ENCODE measurements around the gene VOPP1. TPM values are rescaled to one million over a fixed set of nuclear protein-coding genes. Genes with fewer than 3 reads are reported as not detected.

VOPP1 gene
- total and polyA plus RNA-seq, 11 donors = 9.9 to 58.0 (median 22.9) TPM

- H3K36me3 ChIP-seq = no peaks in the 10 kb centered on the region
- 51 to 63% (median 58%) methylated on average over 4 of the region's 4 CpGs for WGBS, 4 donors
- no peak for TF ChIP-seq POLR2A (IDR thresholded peaks at IDR 0.05)
- TF ChIP-seq CTCF (IDR thresholded peaks at IDR 0.05) = no peak
- H3K27me3 ChIP-seq = no peaks in the 10 kb centered on the region
- H3K4me1 ChIP-seq = peaks cover 6 to 83% (median 47%) of the 10 kb centered on the region in 12 donors
- no peaks in the 10 kb centered on the region for H3K9me3 ChIP-seq
- DNase-seq = no peak
- H3K27ac ChIP-seq = peak overlapping the region in 2 of 12 donors; percentile 20 to 96
- peak overlapping the region in 3 of 12 donors; percentile 1 to 99 (median 98) for H3K4me3 ChIP-seq
- intact Hi-C loops (cut with DNase I) = loop anchor here in 3 of 10 donors (2.0 to 10.0 kb wide), 4 partner anchors 17 to 395 kb away; partner anchors contain the start of genes NIPSNAP2 (in 2 of the 3) and LANCL2 (in 1 of the 3)
- ATAC-seq = no peak
Observed at GRCh38 chr7:55569797-55570196, 2.5 kb downstream of the VOPP1 start.

GRCh38 chr7:55569269-55569663 is 3.0 kb downstream of the VOPP1 start:
- Histone ChIP-seq H3K4me3 (peak overlapping the region in 1 of 12 donors; percentile 2), H3K27me3 (no peaks in the 10 kb centered on the region), H3K9me3 (no peaks in the 10 kb centered on the region), H3K36me3 (no peaks in the 10 kb centered on the region), H3K27ac (peak overlapping the region in 3 of 12 donors; percentile 20 to 96 (median 39)), H3K4me1 (peaks cover 6 to 83% (median 42%) of the 10 kb centered on the region in 12 donors)
- no peak for DNase-seq
- TF ChIP-seq CTCF (IDR thresholded peaks at IDR 0.05) (no peak), POLR2A (IDR thresholded peaks at IDR 0.05) (no peak)
- 19 to 29% (median 24%) methylated on average over 6 to 7 of the region's 7 CpGs for WGBS, 4 donors
- ATAC-seq = no peak
- intact Hi-C loops (cut with DNase I) = no loop called here

GRCh38 chr7:55568613-55569268 is 3.6 kb downstream of the VOPP1 start:
- no peaks in the 10 kb centered on the region for H3K9me3 ChIP-seq
- H3K36me3 ChIP-seq = no peaks in the 10 kb centered on the region
- DNase-seq = no peak
- WGBS, 4 donors = 53 to 63% (median 56%) methylated on average over 4 of the region's 4 CpGs
- peak overlapping the region in 3 of 12 donors; percentile 20 to 96 (median 39) for H3K27ac ChIP-seq
- intact Hi-C loops (cut with DNase I) = no loop called here
- H3K27me3 ChIP-seq = no peaks in the 10 kb centered on the region
- TF ChIP-seq CTCF (IDR thresholded peaks at IDR 0.05) (no peak), POLR2A (IDR thresholded peaks at IDR 0.05) (no peak)
- H3K4me3 ChIP-seq = peak overlapping the region in 1 of 12 donors; percentile 2
- ATAC-seq = no peak
- peaks cover 4 to 82% (median 37%) of the 10 kb centered on the region in 12 donors for H3K4me1 ChIP-seq

DNA sequence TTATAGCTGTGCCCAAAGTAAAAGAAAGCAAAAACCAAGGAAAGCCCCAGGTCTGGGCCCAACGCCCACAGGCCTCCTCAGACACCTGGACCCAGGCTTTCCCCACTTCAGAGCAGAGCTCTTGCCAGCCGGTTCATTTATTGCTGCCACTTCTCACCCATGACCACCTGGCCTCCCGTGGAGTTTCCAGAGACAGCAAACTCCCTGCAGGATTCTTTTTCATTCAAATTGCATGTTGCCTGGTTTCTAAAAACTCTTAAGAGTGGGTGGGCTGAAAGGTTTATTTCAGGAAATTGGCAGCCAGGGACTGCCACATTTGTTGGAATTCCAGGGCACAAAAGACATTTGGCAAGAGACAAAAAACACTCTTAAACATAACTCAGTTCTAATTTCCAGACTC is 4.7 kb downstream of the VOPP1 start:
- H3K27me3 ChIP-seq = no peaks in the 10 kb centered on the region
- H3K4me3 ChIP-seq = no peak overlapping the region
- ATAC-seq (no peak), DNase-seq (no peak)
- peaks cover 0 to 78% (median 27%) of the 10 kb centered on the region in 12 donors for H3K4me1 ChIP-seq
- WGBS, 4 donors = 68 to 88% (median 87%) methylated on average over 3 of the region's 3 CpGs
- H3K27ac ChIP-seq = no peak overlapping the region
- TF ChIP-seq POLR2A (IDR thresholded peaks at IDR 0.05) (no peak), CTCF (IDR thresholded peaks at IDR 0.05) (no peak)
- no peaks in the 10 kb centered on the region for H3K9me3 ChIP-seq
- H3K36me3 ChIP-seq = no peaks in the 10 kb centered on the region
- intact Hi-C loops (cut with DNase I) = no loop called here
